ENCODE measurements around the gene CD58. TPM values are rescaled to one million over a fixed set of nuclear protein-coding genes. Genes with fewer than 3 reads are reported as not detected.

Gene CD58
- total and polyA plus RNA-seq, 9 of the 15 experiments (the other 6 are each of a cell fraction or from before 2014, with no cell fraction given), result 18.1 to 113 (median 37.4) TPM

GRCh38 chr1:116571215-116571919, 541 bp upstream of the CD58 start (continued):
- TF ChIP-seq, protein P1, sequence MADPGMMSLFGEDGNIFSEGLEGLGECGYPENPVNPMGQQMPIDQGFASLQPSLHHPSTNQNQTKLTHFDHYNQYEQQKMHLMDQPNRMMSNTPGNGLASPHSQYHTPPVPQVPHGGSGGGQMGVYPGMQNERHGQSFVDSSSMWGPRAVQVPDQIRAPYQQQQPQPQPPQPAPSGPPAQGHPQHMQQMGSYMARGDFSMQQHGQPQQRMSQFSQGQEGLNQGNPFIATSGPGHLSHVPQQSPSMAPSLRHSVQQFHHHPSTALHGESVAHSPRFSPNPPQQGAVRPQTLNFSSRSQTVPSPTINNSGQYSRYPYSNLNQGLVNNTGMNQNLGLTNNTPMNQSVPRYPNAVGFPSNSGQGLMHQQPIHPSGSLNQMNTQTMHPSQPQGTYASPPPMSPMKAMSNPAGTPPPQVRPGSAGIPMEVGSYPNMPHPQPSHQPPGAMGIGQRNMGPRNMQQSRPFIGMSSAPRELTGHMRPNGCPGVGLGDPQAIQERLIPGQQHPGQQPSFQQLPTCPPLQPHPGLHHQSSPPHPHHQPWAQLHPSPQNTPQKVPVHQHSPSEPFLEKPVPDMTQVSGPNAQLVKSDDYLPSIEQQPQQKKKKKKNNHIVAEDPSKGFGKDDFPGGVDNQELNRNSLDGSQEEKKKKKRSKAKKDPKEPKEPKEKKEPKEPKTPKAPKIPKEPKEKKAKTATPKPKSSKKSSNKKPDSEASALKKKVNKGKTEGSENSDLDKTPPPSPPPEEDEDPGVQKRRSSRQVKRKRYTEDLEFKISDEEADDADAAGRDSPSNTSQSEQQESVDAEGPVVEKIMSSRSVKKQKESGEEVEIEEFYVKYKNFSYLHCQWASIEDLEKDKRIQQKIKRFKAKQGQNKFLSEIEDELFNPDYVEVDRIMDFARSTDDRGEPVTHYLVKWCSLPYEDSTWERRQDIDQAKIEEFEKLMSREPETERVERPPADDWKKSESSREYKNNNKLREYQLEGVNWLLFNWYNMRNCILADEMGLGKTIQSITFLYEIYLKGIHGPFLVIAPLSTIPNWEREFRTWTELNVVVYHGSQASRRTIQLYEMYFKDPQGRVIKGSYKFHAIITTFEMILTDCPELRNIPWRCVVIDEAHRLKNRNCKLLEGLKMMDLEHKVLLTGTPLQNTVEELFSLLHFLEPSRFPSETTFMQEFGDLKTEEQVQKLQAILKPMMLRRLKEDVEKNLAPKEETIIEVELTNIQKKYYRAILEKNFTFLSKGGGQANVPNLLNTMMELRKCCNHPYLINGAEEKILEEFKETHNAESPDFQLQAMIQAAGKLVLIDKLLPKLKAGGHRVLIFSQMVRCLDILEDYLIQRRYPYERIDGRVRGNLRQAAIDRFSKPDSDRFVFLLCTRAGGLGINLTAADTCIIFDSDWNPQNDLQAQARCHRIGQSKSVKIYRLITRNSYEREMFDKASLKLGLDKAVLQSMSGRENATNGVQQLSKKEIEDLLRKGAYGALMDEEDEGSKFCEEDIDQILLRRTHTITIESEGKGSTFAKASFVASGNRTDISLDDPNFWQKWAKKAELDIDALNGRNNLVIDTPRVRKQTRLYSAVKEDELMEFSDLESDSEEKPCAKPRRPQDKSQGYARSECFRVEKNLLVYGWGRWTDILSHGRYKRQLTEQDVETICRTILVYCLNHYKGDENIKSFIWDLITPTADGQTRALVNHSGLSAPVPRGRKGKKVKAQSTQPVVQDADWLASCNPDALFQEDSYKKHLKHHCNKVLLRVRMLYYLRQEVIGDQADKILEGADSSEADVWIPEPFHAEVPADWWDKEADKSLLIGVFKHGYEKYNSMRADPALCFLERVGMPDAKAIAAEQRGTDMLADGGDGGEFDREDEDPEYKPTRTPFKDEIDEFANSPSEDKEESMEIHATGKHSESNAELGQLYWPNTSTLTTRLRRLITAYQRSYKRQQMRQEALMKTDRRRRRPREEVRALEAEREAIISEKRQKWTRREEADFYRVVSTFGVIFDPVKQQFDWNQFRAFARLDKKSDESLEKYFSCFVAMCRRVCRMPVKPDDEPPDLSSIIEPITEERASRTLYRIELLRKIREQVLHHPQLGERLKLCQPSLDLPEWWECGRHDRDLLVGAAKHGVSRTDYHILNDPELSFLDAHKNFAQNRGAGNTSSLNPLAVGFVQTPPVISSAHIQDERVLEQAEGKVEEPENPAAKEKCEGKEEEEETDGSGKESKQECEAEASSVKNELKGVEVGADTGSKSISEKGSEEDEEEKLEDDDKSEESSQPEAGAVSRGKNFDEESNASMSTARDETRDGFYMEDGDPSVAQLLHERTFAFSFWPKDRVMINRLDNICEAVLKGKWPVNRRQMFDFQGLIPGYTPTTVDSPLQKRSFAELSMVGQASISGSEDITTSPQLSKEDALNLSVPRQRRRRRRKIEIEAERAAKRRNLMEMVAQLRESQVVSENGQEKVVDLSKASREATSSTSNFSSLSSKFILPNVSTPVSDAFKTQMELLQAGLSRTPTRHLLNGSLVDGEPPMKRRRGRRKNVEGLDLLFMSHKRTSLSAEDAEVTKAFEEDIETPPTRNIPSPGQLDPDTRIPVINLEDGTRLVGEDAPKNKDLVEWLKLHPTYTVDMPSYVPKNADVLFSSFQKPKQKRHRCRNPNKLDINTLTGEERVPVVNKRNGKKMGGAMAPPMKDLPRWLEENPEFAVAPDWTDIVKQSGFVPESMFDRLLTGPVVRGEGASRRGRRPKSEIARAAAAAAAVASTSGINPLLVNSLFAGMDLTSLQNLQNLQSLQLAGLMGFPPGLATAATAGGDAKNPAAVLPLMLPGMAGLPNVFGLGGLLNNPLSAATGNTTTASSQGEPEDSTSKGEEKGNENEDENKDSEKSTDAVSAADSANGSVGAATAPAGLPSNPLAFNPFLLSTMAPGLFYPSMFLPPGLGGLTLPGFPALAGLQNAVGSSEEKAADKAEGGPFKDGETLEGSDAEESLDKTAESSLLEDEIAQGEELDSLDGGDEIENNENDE (IDR thresholded peaks at IDR 0.05; ENCODE audit: low read depth, low read length), result no peak
